GM12874 (cell line): ENCODE measurements around the gene SH3TC1.

Source experiments
- TF ChIP-seq, protein P1 (sequence below): IDR thresholded peaks from 2 replicates; pipeline ENCODE4 v1.5.1; 2011; ENCODE audit warnings: low read depth, mild to moderate bottlenecking, control low read depth, low read length, moderate library complexity; ENCODE audit not compliant: insufficient read depth

SH3TC1 gene

DNA sequence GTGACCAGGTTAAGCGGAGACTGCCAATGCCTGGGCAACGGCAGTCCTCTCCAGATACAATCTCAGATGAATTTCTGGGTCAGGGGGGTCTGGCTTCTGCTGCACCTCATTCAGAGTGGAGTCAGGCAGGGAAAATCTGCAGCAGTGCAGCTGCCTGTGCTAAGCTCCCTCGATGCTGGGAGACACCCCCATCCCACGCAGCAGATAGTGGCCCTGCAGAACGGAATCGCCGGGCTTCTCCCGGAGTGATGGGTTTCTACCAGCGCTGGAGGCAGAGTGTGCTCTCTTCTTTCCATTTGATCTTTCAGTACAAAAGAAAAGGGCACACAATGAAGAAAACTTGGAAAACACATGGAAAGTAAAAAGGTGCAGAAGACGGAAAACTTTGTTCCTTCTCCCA, 45.6 kb upstream of the SH3TC1 start:
- TF ChIP-seq, protein P1, sequence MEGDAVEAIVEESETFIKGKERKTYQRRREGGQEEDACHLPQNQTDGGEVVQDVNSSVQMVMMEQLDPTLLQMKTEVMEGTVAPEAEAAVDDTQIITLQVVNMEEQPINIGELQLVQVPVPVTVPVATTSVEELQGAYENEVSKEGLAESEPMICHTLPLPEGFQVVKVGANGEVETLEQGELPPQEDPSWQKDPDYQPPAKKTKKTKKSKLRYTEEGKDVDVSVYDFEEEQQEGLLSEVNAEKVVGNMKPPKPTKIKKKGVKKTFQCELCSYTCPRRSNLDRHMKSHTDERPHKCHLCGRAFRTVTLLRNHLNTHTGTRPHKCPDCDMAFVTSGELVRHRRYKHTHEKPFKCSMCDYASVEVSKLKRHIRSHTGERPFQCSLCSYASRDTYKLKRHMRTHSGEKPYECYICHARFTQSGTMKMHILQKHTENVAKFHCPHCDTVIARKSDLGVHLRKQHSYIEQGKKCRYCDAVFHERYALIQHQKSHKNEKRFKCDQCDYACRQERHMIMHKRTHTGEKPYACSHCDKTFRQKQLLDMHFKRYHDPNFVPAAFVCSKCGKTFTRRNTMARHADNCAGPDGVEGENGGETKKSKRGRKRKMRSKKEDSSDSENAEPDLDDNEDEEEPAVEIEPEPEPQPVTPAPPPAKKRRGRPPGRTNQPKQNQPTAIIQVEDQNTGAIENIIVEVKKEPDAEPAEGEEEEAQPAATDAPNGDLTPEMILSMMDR, result no peak

DNA sequence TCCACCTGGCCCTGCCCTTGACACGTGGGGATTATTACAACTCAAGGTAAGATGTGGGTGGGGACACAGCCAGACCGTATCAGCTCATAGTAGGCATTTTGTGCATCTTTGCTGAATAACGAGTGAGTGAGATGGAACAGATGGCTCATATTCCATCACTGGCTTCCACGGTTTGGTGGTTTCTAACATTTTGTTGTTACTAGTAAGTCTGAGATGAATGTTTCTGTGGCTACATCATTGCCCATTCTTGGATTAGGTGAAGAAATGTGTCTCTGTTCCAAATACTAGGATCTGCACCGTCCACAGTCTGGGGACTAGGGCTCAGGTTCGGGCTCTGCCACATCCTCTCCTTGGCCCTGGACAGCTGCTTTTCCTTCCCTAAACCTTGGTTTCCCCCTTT, 44.0 kb upstream of the SH3TC1 start:
- TF ChIP-seq, protein P1, result no peak

- TF ChIP-seq, protein P1, result no peak
Measured at GRCh38 chr4:8155660-8156421, 43.2 kb upstream of the SH3TC1 start.

GRCh38 chr4:8156617-8157016, 42.5 kb upstream of the SH3TC1 start:
- TF ChIP-seq, protein P1, result no peak

- TF ChIP-seq, protein P1, result no peak
Measured at GRCh38 chr4:8157496-8157895, 41.6 kb upstream of the SH3TC1 start.

GRCh38 chr4:8157944-8158709, 41.0 kb upstream of the SH3TC1 start:
- TF ChIP-seq, protein P1, result no peak

DNA sequence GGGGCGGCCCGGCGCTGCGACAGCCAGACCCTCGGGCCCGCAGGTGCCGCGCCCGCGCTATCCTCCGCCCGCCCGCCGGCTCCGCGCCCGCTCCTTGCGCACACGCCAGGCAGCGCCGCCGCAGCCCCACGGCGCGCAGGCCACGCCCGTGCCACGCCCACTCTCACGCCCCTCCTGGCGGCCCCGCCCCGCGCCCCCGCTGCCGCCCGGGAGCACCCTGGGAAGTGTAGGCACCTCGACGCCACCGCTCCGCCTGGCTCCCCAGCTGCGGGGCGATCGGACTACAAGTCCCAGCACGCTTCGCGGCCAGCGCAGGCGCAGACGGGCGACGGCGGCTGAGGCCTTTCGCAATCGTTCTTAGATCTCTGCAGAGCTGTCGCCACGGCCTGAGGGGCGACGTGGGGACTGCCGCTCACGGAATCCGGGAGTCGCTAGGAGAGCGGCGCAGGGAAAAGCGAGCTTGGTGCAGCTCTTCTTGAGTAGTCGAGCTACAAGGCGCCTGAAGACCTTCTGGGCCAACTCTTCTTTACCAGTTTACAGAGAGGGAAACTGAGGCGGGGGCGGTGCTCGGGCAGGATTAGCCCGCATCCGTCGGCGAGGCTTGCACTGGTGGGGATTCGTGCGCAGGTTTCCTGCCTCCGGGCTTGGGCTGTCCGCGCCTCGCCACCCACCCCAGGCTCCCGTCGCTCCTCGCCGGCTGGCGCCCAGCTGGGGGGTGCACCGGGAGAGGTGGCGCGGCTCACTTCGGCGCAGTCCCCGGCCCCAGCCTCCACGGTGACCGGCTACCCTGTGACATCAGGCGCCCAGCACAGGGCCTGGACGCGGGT, 40.2 kb upstream of the SH3TC1 start, which contains the start of gene ABLIM2:
TSS of gene ABLIM2 (minus strand) at position 104 of the 827 bp plus-strand sequence. CDS start 124 bp downstream, outside the sequence.
- TF ChIP-seq, protein P1, result no peak
